Embryonic facial prominence (tissue), 1 donor: ENCODE data around the gene CNRIP1.
A peak's percentile ranks its signal among the peaks of the same experiment; 100 is the strongest.
"Not testable (repeated sequence)": the region's sequence is repeated elsewhere in the genome, so short reads cannot be mapped to it uniquely, and the experiment has no call there.

Experiments used
- DNase-seq: peaks from one replicate; pipeline ENCODE4 v3.0.0-alpha.2; 2016; ENCODE audit errors: extremely low spot score

Gene CNRIP1

GRCh38 chr2:68319398-68320117, at the start of gene CNRIP1:
Gene CNRIP1, minus strand, starts transcription at chr2:68319949. Its CDS starts 549 bp downstream, at chr2:68319400.
- peak; percentile 44 for DNase-seq

GRCh38 chr2:68369337-68369734, 49.6 kb upstream of the CNRIP1 start:
- DNase-seq = no peak

- DNase-seq = no peak
Measured at GRCh38 chr2:68368654-68369336, 49.0 kb upstream of the CNRIP1 start.

- no peak for DNase-seq
Measured at GRCh38 chr2:68367953-68368653, 48.4 kb upstream of the CNRIP1 start.

GRCh38 chr2:68366083-68366560, 46.4 kb upstream of the CNRIP1 start:
- DNase-seq = no peak

GRCh38 chr2:68365087-68365486, 45.3 kb upstream of the CNRIP1 start, which contains the start of gene PLEK:
Gene PLEK, plus strand, starts transcription at chr2:68365282. Its CDS starts 70 bp downstream, at chr2:68365352.
- no peak for DNase-seq

GRCh38 chr2:68363721-68364120, 44.0 kb upstream of the CNRIP1 start:
- no peak for DNase-seq

- DNase-seq = no peak
Measured at GRCh38 chr2:68362749-68363148, 43.0 kb upstream of the CNRIP1 start.

GRCh38 chr2:68362069-68362468, 42.3 kb upstream of the CNRIP1 start:
- DNase-seq = no peak

GRCh38 chr2:68359889-68360288, 40.1 kb upstream of the CNRIP1 start:
- DNase-seq = no peak

- no peak for DNase-seq
Measured at GRCh38 chr2:68357605-68358337, 38.0 kb upstream of the CNRIP1 start.

- no peak for DNase-seq
Measured at GRCh38 chr2:68356599-68357239, 37.0 kb upstream of the CNRIP1 start.

- no peak for DNase-seq
Measured at GRCh38 chr2:68352651-68353391, 33.1 kb upstream of the CNRIP1 start.

- no peak for DNase-seq
Measured at GRCh38 chr2:68351997-68352396, 32.2 kb upstream of the CNRIP1 start.

- DNase-seq = not testable (repeated sequence)
Measured at GRCh38 chr2:68349091-68349490, 29.3 kb upstream of the CNRIP1 start.

- no peak for DNase-seq
Measured at GRCh38 chr2:68345129-68345875, 25.6 kb upstream of the CNRIP1 start.

- no peak for DNase-seq
Measured at GRCh38 chr2:68344031-68344430, 24.3 kb upstream of the CNRIP1 start.

- DNase-seq = no peak
Measured at GRCh38 chr2:68342470-68342869, 22.7 kb upstream of the CNRIP1 start.

- DNase-seq = no peak
Measured at GRCh38 chr2:68341583-68341982, 21.8 kb upstream of the CNRIP1 start.

GRCh38 chr2:68341062-68341329, 21.2 kb upstream of the CNRIP1 start:
- no peak for DNase-seq
